GM19372 (cell line): ENCODE measurements around the gene PGAM5.
"Not testable (repeated sequence)": the region's sequence is repeated elsewhere in the genome, so short reads cannot be mapped to it uniquely, and the experiment has no call there.

Experiments used
- ATAC-seq: cut with Tn5 transposase; IDR thresholded peaks from one replicate; pipeline ENCODE4 v1.9.1; 2021; ENCODE audit warnings: mild to moderate bottlenecking, low read depth, moderate library complexity; ENCODE audit not compliant: unreplicated experiment

PGAM5 gene

DNA sequence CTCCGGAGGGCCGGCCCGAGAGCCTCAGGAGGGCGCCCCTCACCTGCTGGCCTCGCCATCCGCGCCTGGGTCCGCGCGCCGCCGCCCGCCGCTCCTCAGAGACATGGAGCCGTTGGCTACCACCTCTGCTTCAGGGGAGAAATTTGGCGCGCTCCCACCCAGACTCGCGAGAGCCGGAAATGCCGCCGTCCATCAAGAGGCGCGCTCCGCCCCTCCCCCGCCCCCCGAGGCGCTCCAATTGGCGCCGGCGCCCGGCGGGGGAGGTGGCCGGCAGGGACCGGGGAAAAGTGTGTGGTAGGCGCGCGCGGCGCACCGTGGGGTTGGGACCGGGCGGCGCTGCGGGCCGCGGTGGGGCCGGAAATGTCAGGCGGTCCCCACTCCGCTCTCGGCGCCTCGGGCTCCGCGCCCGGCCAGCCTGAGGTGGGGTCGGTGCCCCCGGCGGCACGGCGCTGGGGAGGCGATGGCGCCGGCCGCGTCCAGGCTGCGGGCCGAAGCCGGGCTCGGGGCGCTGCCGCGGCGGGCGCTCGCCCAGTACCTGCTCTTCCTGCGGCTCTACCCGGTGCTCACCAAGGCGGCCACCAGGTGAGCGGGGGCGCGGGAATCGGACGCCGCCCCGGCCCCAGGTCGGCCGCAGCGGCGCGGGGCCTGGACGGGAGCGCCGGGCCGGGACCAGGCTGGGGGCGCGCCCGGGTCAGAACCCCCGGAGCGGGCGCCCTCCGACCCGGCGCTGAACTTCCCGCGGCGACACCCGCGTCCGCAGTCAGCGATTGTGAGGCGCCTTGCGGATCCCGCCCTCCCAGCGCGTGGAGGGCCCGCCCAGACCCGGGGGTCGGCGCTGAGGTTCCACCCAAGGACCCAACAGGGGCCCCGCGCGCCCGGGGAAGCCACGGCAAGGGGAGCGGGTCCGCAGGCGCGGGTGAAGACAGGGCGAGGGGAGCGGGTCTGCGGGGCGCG is 23.2 kb upstream of the PGAM5 start, which contains the start of the genes POLE and PXMP2:
Gene POLE (minus strand): TSS at position 132 of the 954 bp plus-strand sequence. CDS start 27 bp downstream, at position 105.
Gene PXMP2 (plus strand): TSS at position 377 of the 954 bp plus-strand sequence. CDS start 84 bp downstream, at position 461.
- peak; percentile 92 for ATAC-seq

DNA sequence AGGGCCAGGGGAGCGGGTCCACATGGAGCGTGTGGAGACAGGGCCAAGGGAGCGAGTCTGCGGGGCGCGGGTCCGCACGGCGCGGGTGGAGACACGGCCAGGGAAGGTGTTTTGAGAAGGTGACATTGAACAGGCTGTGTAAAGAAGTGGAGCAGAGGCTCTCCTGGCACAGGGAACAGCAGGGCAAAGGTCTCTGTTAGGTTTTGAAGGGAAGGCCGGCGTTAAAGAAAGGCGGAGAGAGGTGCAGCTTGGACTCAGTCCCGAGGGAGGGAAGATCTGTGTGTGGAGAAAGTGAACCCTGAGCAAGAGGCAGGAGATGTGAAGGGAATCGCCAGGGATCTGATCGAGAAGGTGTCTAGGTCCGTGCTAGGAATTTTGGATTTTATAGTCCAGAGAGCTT is 21.4 kb upstream of the PGAM5 start:
- no peak for ATAC-seq

DNA sequence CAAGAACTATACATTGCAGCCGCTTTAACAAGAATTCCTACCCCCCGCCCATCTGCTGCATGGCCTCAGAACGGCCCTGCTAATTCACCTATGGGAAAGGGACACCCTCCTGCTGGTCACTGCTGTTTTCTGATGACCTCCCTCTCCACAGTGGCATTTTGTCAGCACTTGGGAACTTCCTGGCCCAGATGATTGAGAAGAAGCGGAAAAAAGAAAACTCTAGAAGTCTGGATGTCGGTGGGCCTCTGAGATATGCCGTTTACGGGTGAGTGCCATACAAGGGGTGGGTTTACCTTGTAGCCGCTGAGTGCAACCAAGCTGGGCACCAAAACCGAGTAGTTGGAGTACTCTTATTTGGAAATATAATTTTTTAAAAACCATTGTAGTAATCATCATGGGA is 20.5 kb upstream of the PGAM5 start:
- ATAC-seq = no peak

DNA sequence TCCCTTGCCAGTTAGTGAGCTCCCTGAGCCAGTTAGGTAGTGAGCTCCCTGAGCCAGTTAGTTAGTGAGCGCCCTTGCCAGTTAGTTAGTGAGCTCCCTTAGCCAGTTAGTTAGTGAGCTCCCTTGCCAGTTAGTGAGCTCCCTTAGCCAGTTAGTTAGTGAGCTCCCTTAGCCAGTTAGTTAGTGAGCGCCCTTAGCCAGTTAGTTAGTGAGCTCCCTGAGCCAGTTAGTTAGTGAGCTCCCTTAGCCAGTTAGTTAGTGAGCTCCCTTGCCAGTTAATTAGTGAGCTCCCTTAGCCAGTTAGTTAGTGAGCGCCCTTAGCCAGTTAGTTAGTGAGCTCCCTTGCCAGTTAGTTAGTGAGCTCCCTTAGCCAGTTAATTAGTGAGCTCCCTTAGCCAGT is 18.6 kb upstream of the PGAM5 start:
- ATAC-seq = not testable (repeated sequence)

DNA sequence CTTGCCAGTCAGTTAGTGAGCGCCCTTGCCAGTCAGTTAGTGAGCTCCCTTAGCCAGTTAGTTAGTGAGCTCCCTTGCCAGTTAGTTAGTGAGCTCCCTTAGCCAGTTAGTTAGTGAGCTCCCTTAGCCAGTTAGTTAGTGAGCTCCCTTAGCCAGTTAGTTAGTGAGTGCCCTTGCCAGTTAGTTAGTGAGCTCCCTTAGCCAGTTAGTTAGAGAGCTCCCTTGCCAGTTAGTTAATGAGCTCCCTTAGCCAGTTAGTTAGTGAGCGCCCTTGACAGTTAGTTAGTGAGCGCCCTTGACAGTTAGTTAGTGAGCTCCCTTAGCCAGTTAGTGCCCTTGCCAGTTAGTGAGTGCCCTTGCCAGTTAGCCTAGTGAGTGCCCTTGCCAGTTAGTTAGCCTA is 15.8 kb upstream of the PGAM5 start:
- ATAC-seq = not testable (repeated sequence)

DNA sequence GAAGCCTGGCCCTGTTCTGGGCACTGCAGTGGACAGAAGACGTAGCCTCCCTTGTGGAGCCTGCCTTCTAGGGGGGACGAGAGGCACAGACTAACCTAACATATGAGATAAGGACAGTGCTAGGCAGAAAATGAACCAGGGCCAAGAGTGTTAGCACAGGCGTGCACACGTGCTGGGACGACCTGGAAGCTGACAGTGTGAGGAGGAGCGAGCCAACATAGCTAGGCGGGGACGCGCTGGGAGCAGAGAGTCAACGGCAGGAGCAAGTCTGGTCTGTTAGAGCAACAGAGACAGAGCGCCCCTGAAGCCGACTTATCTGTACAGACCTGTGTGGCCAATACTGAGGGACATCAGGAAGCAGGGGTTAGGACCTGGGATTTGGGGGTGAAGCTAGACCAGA is 15.2 kb upstream of the PGAM5 start:
- no peak for ATAC-seq

DNA sequence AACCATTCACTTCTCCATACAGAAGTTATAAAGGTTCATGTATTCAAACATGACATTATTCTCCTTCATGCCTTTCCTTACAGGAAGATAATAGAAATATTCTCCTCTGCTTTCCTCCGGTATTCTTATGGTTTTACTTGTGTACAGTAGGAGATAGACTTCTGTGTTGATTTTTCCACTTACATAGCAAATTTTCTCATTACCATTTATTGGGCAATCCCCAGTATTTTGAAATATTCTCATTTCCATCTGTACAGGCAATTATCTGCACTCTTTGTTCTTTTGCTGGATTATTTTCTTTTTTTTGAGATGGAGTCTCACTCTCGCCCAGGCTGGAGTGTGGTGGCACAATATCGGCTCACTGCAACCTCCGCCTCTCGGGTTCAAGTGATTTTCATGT is 12.3 kb upstream of the PGAM5 start:
- no peak for ATAC-seq

DNA sequence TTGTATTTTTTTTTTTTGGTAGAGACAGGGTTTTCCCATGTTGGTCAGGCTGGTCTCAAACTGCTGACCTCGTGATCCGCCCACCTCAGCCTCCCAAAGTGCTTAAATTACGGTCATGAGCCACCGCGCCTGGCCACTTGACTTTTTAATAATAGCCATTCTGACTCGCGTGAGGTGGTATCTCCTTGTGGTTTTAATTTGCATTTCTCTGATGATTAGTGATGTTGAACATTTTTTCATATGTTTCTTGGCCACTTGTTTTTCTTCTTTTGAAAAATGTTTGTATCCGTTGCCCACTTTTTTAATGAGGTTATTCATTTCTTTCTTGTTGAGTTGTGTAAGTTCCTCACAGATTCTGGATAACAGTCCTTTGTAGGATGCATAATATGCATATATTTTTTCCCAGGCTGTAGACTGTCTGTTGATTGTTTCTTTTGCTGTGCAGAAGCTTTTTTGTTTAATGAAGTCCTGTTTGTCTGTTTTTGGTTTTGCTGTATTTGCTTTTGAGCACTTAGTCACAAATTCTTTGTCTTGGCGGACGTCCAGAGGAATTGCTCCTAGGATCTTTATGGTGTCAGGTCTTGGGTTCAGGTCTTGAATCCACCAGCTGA is 10.3 kb upstream of the PGAM5 start:
- ATAC-seq = no peak

DNA sequence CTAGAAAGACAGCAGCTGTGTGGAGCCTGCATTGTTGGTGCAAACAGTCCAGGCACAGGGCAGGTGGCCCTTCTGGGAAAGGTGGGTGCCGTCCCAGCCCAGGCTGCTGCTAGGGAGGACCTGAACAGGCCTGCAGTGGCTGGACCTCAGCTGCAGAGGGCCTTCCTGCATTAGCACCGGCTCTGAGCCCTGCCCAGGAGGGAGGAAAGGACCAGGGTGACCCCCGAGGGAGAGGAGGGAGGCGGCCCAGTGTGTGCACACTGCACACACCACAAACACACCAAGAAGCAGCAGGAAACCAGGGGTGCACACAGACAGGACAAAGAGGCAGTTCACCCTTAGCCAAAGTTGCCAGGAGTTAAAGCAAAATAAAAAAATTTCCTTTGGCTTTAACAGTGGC is 8.0 kb upstream of the PGAM5 start:
- ATAC-seq = no peak

DNA sequence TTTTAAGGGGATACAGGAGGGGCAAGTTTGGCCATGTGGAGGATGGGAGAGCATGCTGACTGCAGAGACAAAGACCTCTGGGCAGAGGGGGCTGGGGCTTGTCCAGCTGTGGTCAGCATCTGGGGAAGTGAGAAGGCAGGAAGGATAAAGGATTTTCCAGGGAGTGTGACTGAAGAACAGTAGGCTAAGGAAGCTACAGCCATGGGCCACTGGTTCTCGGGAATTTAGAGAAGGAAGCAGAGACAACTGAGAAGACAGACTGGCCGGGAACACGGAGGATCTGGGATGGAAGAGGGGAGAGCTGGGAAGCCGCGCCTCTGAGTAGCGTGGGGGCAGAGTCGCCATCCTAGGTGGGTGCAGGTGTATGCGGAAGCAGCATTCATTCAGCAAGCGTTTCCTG is 7.0 kb upstream of the PGAM5 start:
- ATAC-seq = no peak

DNA sequence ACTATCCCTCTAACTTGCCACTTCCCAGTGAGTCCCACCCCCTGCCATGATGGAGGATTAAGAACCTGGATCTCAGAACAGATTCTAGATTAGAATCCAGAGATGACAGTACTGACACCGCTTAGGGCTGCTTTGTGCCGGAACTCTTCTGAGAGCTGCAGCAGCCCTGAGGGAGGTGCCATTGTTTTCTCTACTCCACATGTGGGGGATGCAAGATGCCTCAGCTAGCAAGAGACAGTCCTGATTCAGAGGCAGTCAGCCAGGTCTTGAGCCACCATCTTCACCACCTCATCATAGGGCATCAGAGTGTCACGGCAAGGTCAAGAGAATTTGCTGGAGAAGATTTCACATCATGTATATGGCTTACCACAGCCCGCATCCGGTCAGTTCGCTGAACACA is 3.4 kb upstream of the PGAM5 start:
- ATAC-seq = no peak

DNA sequence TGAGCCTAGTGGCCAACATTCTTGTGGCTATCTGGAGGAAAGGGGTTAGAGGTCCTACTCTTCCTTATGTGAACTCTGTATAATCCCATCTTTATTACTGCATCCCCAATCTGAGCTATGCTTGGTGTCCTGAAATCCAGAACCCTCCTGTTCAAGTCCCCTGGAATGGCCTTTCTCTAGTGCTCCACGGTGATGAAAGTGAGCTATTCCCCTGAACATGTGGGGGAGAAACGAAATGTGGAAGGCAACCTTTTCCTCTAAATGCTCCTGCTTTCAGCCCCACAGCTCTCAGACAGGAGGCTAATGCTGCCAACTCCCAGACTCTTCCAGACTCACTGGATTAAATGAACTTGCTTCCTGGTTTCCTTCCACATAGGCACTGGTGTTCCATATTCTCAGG is 2.5 kb upstream of the PGAM5 start:
- no peak for ATAC-seq

DNA sequence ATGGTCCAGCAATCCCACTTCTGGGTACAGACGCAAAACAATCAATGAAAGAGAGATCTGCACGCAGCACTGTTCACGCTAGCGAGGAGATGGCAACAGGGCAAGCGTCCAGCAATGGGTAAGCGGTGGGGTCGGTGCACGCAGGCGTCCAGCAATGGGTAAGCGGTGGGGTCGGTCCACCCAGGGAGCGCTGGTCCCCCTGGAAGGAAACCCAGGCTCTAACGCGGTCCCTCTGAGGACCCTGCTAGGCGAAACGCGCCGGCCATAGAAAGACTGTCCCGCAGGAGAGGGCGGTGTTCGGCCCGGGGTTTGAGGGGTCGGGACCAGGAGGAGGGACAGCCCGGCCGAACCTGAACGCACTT is 618 bp upstream of the PGAM5 start:
- ATAC-seq = peak; percentile 29

DNA sequence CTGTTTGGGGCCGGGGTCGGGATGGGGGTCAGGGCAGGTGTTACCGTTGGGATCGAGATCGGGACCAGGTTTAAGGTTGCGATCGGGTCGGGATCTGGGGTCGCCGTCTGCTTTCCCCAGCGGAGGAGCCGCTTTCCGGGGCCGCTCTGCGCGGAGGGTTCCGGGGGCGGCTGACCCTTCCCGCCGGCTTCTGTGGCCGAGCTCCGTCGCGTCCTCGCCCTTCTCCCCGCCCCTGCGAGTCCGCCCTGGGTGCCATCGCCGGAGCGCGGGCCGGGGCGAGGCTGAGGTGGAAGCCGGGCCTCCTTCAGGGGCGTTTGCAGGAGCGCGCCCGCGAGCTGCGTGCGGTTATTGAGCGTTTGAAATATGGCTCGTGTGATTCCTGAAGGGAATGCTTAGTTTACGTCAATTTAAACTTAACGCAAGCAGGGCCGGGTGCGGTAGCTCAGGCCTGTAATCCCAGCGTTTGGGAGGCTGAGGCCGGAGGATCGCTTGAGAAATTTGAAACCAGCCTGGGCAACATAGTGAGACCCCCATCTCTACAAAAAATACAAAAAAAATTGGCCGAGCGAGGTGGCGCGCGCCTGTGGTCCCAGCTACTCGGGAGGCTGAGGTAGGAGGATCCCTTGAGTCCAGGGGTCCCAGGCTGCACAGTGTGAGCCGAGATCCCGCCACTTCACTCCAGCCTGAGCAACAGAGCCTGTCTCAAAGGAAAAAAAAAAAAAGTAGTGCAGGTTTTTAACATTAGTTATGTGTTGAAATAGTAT is 620 bp downstream of the PGAM5 start:
- ATAC-seq = peak; percentile 23

DNA sequence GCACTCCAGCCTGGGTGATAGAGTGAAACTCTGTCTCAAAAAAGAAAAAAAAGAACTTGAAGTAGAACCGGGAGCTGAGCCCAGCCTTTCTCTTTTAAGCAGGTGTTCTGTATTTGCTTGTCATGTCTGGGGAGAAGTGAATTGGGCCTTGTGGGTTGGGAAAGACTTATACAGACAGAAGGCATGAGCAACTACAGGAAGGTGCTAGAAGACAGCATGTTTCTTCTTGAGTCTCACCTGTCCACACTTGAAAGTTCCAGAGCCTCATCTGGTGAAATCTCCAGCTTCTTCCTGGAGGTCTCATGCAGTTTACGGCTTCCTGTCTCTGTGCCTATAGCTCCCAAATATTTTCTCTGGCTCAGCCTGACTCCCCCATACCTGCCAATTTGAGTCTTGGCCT is 2.5 kb downstream of the PGAM5 start:
- ATAC-seq = no peak

DNA sequence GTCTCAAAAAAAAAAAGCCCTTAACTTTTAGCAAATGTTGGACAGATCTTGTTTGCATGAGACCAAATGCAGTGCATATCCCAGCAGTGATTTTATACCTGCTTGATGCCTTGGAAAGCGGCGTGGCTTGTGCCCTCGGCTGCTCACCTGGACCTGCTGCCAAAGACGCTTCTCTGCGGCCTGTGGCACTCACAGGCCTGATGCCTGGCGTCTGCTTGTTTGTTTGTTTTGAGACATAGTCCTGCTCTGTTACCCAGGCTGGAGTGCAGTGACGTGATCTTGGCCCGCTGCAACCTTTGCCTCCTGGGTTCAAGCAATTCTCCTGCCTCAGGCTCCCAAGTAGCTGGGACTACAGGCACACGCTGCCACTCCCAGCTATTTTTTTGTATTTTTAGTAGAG is 5.2 kb downstream of the PGAM5 start:
- no peak for ATAC-seq

DNA sequence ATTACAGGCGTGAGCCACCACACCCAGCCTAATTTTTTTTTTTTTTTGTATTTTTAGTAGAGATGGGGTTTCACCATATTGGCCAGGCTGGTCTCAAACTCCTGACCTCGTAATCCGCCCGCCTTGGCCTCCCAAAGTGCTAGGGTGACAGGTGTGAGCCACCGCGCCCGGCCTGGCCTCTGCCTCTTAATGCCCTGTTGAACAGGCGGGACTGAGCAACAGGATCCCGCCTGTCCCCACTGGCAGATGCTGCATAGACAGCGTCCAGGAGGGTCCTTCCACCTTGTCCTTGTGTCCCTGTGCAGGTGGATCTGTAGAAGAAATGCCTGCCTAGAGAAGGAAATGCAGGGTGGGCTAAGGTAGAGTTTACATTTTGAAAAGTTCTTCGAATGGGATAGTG is 5.7 kb downstream of the PGAM5 start:
- no peak for ATAC-seq

DNA sequence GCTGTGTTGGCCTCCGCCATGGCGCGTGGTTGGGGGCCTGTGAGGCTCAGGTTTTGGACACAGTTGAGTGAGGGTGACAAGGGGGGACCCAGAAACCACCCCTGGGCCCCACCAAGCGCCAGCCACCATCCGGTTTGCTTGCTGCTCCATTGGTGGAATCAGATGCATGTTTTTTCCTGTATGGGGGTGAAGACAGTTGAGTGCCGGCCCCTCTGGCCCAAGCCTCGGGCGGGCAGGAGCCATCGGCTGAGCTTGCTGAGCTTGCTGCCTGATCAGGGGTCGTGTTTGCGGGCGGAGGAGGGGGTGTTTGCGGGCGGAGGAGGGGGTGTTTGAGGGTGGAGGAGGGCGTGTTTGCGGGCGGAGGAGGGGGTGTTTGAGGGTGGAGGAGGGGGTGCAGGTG is 6.4 kb downstream of the PGAM5 start:
- no peak for ATAC-seq

DNA sequence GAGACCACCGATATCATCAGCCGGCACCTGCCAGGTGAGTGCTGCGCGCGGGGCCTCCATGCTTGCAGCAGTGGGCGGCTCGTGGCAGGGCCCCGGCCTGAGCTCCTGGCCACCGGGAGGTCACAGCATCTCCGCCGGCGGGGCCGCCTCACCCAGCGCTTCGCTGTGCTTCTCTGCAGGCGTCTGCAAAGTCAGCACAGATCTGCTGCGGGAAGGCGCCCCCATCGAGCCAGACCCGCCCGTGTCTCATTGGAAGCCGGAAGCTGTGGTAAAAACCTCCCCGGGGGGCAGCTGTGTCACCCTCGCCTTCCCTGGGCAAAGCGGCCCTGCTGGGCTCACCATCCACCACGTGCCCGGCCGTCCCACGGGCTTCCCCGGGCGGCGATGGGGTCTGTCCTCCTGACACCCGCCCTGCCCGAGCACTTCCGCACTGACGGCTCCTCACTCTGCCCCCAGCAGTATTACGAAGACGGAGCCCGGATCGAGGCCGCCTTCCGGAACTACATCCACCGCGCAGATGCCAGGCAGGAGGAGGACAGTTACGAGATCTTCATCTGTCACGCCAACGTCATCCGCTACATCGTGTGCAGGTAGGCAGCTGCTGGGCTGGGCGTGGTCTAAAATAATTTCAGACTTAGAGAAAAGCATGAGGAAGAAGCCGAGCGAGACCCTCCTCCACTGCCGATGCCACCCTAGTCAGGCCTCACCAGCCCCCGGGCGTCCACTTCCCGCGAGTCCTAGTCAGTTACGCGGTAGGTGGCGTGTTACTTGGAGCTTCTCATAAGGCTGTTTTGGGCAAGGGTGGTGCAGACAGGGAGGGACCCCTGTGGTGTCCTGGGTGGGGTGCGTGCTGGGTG is 7.1 kb downstream of the PGAM5 start:
- ATAC-seq = no peak

DNA sequence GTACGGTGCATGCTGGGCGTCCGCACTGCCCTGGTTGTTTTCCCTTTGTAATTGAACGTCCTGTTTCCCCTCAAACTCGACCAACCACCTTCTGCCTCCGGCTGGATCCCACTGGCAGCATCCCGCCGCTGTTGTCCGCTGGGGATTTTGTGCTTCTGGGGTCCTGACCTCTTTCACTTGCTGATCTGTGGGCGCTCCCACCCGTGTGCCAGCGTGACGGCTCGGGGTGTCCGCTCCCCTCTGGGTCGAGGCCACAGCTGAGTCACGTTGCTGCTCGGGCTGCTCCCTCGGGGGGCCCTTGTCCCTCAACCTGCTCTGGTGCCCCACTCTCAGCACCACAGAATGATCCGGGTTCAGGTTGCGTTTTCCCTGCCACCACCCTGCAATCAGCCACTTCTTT is 8.0 kb downstream of the PGAM5 start:
- no peak for ATAC-seq
